ENCODE results near the gene TPRG1.

GRCh38 chr3:189286188-189286587 is 114.4 kb downstream of the TPRG1 start:
- no peak for TF ChIP-seq CTCFL (IDR thresholded peaks at IDR 0.05; ENCODE audit: borderline replicate concordance, insufficient read depth, low read depth, low read length, poor library complexity, severe bottlenecking)
- no peak for TF ChIP-seq CTCF (IDR thresholded peaks at IDR 0.05 in 2 of 3, conservative IDR thresholded peaks at IDR 0.05 in 1 of 3; ENCODE audit: insufficient read depth in 2 of 3, low read depth in 1 of 3, low read length in 3 of 3)
- no peak for TF ChIP-seq EP300 (IDR thresholded peaks at IDR 0.05; ENCODE audit: low read length)
- no peak for TF ChIP-seq BDP1 (IDR thresholded peaks at IDR 0.05; ENCODE audit: insufficient read depth, insufficient read length)
- no peak for TF ChIP-seq EZH2 (IDR thresholded peaks at IDR 0.05; ENCODE audit: borderline replicate concordance, low read depth, low read length)
- no peak for TF ChIP-seq ZBTB11 (CRISPR knock-in tag; IDR thresholded peaks at IDR 0.05)
- TF ChIP-seq TARDBP (IDR thresholded peaks at IDR 0.05): no peak
- no peak for TF ChIP-seq NR2C2 (CRISPR knock-in tag; IDR thresholded peaks at IDR 0.05)
- TF ChIP-seq NR2C2 (tag; IDR thresholded peaks at IDR 0.05): no peak
- no peak for TF ChIP-seq CEBPB (tag; IDR thresholded peaks at IDR 0.05)
- TF ChIP-seq ZNF121 (CRISPR knock-in tag; conservative IDR thresholded peaks at IDR 0.05): no peak
- TF ChIP-seq NR3C1 (CRISPR knock-in tag; IDR thresholded peaks at IDR 0.05): no peak

Data from K562 (cell line).